ENCODE results near the gene SLC35G1. TPM values are rescaled to one million over a fixed set of nuclear protein-coding genes. Genes with fewer than 3 reads are reported as not detected.

SLC35G1 gene
- total RNA-seq, 1 donor from 2014 or later: 5.0 TPM

GRCh38 chr10:93938140-93938539 lies 44.4 kb downstream of the SLC35G1 start:
- no peaks in the 10 kb centered on the region for H3K27me3 Mint-ChIP-seq (ENCODE audit: unreplicated experiment)

GRCh38 chr10:93940881-93941280 lies 47.1 kb downstream of the SLC35G1 start:
- Mint-ChIP-seq H3K4me3 (ENCODE audit: unreplicated experiment) (no peak overlapping the region), H3K36me3 (ENCODE audit: low read depth, unreplicated experiment) (no peaks in the 10 kb centered on the region), H3K27me3 (ENCODE audit: unreplicated experiment) (no peaks in the 10 kb centered on the region), H3K9me3 (ENCODE audit: unreplicated experiment) (no peaks in the 10 kb centered on the region), H3K4me1 (ENCODE audit: unreplicated experiment) (no peaks in the 10 kb centered on the region), H3K27ac (ENCODE audit: unreplicated experiment) (no peak overlapping the region)
- DNase-seq (ENCODE audit: low spot score): no peak
- TF ChIP-seq, protein P1, sequence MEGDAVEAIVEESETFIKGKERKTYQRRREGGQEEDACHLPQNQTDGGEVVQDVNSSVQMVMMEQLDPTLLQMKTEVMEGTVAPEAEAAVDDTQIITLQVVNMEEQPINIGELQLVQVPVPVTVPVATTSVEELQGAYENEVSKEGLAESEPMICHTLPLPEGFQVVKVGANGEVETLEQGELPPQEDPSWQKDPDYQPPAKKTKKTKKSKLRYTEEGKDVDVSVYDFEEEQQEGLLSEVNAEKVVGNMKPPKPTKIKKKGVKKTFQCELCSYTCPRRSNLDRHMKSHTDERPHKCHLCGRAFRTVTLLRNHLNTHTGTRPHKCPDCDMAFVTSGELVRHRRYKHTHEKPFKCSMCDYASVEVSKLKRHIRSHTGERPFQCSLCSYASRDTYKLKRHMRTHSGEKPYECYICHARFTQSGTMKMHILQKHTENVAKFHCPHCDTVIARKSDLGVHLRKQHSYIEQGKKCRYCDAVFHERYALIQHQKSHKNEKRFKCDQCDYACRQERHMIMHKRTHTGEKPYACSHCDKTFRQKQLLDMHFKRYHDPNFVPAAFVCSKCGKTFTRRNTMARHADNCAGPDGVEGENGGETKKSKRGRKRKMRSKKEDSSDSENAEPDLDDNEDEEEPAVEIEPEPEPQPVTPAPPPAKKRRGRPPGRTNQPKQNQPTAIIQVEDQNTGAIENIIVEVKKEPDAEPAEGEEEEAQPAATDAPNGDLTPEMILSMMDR (IDR thresholded peaks at IDR 0.05; ENCODE audit: unreplicated experiment): no peak

More at GRCh38 chr10:93938140-93938539, 44.4 kb downstream of the SLC35G1 start:
- no peak for DNase-seq (ENCODE audit: low spot score)
- Mint-ChIP-seq H3K4me3 (ENCODE audit: unreplicated experiment) (no peak overlapping the region), H3K4me1 (ENCODE audit: unreplicated experiment) (no peaks in the 10 kb centered on the region), H3K27ac (ENCODE audit: unreplicated experiment) (no peak overlapping the region), H3K36me3 (ENCODE audit: low read depth, unreplicated experiment) (no peaks in the 10 kb centered on the region), H3K9me3 (ENCODE audit: unreplicated experiment) (no peaks in the 10 kb centered on the region)
- TF ChIP-seq, protein P1 (IDR thresholded peaks at IDR 0.05; ENCODE audit: unreplicated experiment): no peak

GRCh38 chr10:93941606-93942005 lies 47.8 kb downstream of the SLC35G1 start:
- H3K27me3 Mint-ChIP-seq (ENCODE audit: unreplicated experiment): no peaks in the 10 kb centered on the region
- TF ChIP-seq, protein P1 (IDR thresholded peaks at IDR 0.05; ENCODE audit: unreplicated experiment): no peak
- H3K27ac Mint-ChIP-seq (ENCODE audit: unreplicated experiment): no peak overlapping the region

DNA sequence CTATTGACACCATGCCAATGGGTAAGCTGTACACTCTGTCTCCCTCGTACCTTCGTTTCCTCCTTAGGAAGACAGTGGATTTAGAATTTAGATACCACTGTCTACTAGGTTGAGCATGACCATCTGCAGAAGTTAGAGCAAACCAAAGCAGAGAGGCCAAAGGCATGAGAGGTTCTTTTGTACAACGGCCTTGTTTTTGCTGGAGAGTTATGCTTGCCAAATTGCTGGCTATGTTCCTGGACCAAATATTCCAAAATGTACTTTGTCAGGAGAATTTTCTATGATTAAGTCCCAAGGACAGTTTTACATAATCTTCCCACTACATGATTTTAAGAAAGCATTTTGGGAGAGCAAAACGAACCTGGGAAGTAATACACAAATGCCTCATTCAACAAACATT lies 52.0 kb downstream of the SLC35G1 start:
- Mint-ChIP-seq H3K36me3 (ENCODE audit: low read depth, unreplicated experiment) (no peaks in the 10 kb centered on the region), H3K4me1 (ENCODE audit: unreplicated experiment) (no peaks in the 10 kb centered on the region), H3K9me3 (ENCODE audit: unreplicated experiment) (no peaks in the 10 kb centered on the region), H3K4me3 (ENCODE audit: unreplicated experiment) (no peak overlapping the region), H3K27me3 (ENCODE audit: unreplicated experiment) (no peaks in the 10 kb centered on the region), H3K27ac (ENCODE audit: unreplicated experiment) (no peak overlapping the region)
- no peak for DNase-seq (ENCODE audit: low spot score)
- TF ChIP-seq, protein P1 (IDR thresholded peaks at IDR 0.05; ENCODE audit: unreplicated experiment): no peak

More at GRCh38 chr10:93941606-93942005, 47.8 kb downstream of the SLC35G1 start:
- Mint-ChIP-seq H3K36me3 (ENCODE audit: low read depth, unreplicated experiment) (no peaks in the 10 kb centered on the region), H3K4me1 (ENCODE audit: unreplicated experiment) (no peaks in the 10 kb centered on the region), H3K4me3 (ENCODE audit: unreplicated experiment) (no peak overlapping the region), H3K9me3 (ENCODE audit: unreplicated experiment) (no peaks in the 10 kb centered on the region)
- no peak for DNase-seq (ENCODE audit: low spot score)

GRCh38 chr10:93947055-93947454 lies 53.3 kb downstream of the SLC35G1 start:
- no peaks in the 10 kb centered on the region for H3K9me3 Mint-ChIP-seq (ENCODE audit: unreplicated experiment)
- DNase-seq (ENCODE audit: low spot score): no peak

More at GRCh38 chr10:93947055-93947454, 53.3 kb downstream of the SLC35G1 start:
- H3K4me1 Mint-ChIP-seq (ENCODE audit: unreplicated experiment): no peaks in the 10 kb centered on the region
- no peak overlapping the region for H3K27ac Mint-ChIP-seq (ENCODE audit: unreplicated experiment)
- H3K27me3 Mint-ChIP-seq (ENCODE audit: unreplicated experiment): no peaks in the 10 kb centered on the region
- TF ChIP-seq, protein P1 (IDR thresholded peaks at IDR 0.05; ENCODE audit: unreplicated experiment): no peak
- H3K4me3 Mint-ChIP-seq (ENCODE audit: unreplicated experiment): no peak overlapping the region
- H3K36me3 Mint-ChIP-seq (ENCODE audit: low read depth, unreplicated experiment): no peaks in the 10 kb centered on the region
